ENCODE data around the gene GANAB. TPM values are rescaled to one million over a fixed set of nuclear protein-coding genes. Genes with fewer than 3 reads are reported as not detected.

Gene GANAB
- total RNA-seq, 2 experiments from 2014 or later = 208 to 218 TPM

DNA sequence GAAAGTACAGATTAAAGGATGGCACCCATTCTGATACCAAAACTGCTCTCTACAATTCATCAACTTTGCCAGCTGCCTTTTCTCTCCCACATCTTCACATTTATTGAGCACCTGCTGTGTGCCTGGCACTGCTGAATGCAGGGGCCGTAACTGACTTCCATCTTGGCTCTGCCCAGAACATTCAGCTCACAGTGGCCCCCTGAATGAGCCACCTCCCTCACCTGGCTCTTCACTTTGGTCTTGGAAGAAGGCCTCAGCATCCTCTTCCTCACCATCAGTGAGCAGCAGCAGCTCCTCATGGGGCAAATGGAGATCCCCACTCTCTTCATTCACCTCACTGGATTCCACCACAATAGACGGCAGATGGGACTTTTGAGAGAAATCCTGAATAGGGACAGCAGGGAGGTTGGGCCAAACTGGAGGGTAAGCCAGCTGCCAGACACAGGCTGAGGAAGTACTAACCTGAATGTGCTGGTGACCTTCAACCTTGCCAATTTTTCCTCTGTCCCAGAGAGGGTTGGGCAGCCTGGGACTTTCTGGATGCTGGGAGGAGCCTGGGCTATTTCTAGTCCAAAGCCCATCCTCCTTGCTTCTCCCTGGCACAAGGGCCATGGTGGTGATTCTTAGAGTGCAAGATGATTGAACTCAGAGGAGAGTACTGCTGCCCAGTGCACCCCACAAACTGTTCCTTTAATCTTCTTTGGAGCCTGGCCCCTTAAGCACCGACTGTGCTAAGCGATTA is 23.2 kb upstream of the GANAB start:
- Mint-ChIP-seq H3K9me3 (ENCODE audit: low read depth) (no peaks in the 10 kb centered on the region), H3K27ac (peak overlapping the region; percentile 96), H3K27me3 (no peaks in the 10 kb centered on the region), H3K4me1 (peaks cover 49% of the 10 kb centered on the region), H3K4me3 (peak overlapping the region; percentile 91), H3K36me3 (ENCODE audit: low read depth) (peaks cover 61% of the 10 kb centered on the region)
- DNase-seq = no peak
- intact Hi-C loops (cut with DNase I, micrococcal nuclease) = loop anchor here (2.0 to 5.0 kb wide), 4 partner anchors 38 to 173 kb away; partner anchors contain the start of genes BSCL2 (in 1 of the 2), GNG3 (in 1 of the 2), HNRNPUL2 (in 1 of the 2) and TTC9C (in 1 of the 2)
- ChIA-PET CTCF (interaction anchor here (0.6 to 2.2 kb wide), 6 partner anchors 58 to 1198 kb away, joined by 3 to 7 read pairs (median 3); partner anchors contain the start of gene TMEM179B), POLR2A (interaction anchor here (0.5 to 3.2 kb wide), 12 partner anchors 10 to 131 kb away, joined by 3 to 23 read pairs (median 4); partner anchors contain the start of genes BSCL2, EEF1G, GNG3 and INTS5)
- no peak for ATAC-seq

GRCh38 chr11:62667460-62667859 is 21.0 kb upstream of the GANAB start:
- intact Hi-C loops (cut with DNase I, micrococcal nuclease) = no loop called here
- ATAC-seq = no peak
- Mint-ChIP-seq H3K4me3 (peak overlapping the region; percentile 93), H3K9me3 (ENCODE audit: low read depth) (no peaks in the 10 kb centered on the region), H3K27me3 (no peaks in the 10 kb centered on the region), H3K36me3 (ENCODE audit: low read depth) (peaks cover 67% of the 10 kb centered on the region), H3K27ac (peak overlapping the region; percentile 89), H3K4me1 (peaks cover 48% of the 10 kb centered on the region)
- CTCF ChIA-PET = interaction anchor here (0.6 to 1.2 kb wide), 7 partner anchors 9 to 239 kb away, joined by 3 to 5 read pairs (median 3); no protein-coding TSS in a partner anchor
- DNase-seq = no peak
- POLR2A ChIA-PET = interaction anchor here (0.6 to 3.2 kb wide), 9 partner anchors 9 to 174 kb away, joined by 3 to 23 read pairs (median 4); partner anchors contain the start of genes GANAB, HNRNPUL2, TTC9C and TUT1

DNA sequence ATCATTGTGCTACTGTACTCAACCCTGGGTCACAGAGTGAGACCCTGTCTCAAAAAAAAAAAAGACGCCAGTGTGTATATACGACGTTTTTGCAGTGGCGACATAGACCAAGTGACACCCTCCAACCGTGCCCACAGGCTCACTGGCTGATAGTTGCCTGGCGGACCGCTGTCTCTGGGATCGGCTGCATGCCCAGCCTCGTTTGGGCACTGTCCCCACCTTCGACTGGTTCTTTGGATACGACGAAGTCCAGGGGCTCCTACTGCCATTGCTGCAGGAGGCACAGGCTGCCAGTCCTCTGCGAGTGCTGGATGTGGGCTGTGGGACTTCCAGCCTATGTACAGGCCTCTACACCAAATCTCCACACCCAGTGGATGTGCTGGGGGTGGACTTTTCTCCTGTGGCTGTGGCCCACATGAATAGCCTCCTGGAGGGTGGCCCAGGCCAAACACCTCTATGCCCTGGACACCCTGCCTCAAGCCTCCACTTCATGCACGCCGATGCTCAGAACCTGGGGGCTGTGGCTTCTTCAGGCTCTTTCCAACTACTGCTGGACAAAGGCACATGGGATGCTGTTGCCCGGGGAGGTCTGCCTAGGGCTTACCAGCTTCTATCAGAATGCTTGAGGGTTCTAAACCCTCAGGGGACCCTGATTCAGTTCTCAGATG is 20.0 kb upstream of the GANAB start:
- ChIA-PET CTCF (interaction anchor here (1.2 to 2.7 kb wide), 4 partner anchors 12 to 121 kb away, joined by 3 to 21 read pairs (median 13); partner anchors contain the start of genes INTS5, MTA2, TMEM179B and TUT1), POLR2A (interaction anchor here (0.6 to 3.2 kb wide), 15 partner anchors 10 to 189 kb away, joined by 3 to 38 read pairs (median 14); partner anchors contain the start of genes HNRNPUL2, INTS5, MTA2 and POLR2G)
- no peaks in the 10 kb centered on the region for H3K9me3 Mint-ChIP-seq (ENCODE audit: low read depth)
- peak; percentile 32 for DNase-seq
- no peaks in the 10 kb centered on the region for H3K27me3 Mint-ChIP-seq
- peak overlapping the region; percentile 89 for H3K27ac Mint-ChIP-seq
- H3K4me1 Mint-ChIP-seq = peaks cover 45% of the 10 kb centered on the region
- peaks cover 61% of the 10 kb centered on the region for H3K36me3 Mint-ChIP-seq (ENCODE audit: low read depth)
- intact Hi-C loops (cut with DNase I, micrococcal nuclease) = no loop called here
- H3K4me3 Mint-ChIP-seq = peak overlapping the region; percentile 93
- ATAC-seq = no peak

GRCh38 chr11:62665599-62666258 is 19.3 kb upstream of the GANAB start:
- POLR2A ChIA-PET = interaction anchor here (0.6 to 2.8 kb wide), 30 partner anchors 9 to 1652 kb away, joined by 3 to 38 read pairs (median 10); partner anchors contain the start of genes B3GAT3, BSCL2, EEF1G and GANAB
- Mint-ChIP-seq H3K4me3 (peak overlapping the region; percentile 93), H3K27me3 (no peaks in the 10 kb centered on the region), H3K9me3 (ENCODE audit: low read depth) (no peaks in the 10 kb centered on the region), H3K36me3 (ENCODE audit: low read depth) (peaks cover 56% of the 10 kb centered on the region), H3K4me1 (peaks cover 42% of the 10 kb centered on the region), H3K27ac (peak overlapping the region; percentile 89)
- ATAC-seq (peak; percentile 21), DNase-seq (peak; percentile 71)
- intact Hi-C loops (cut with DNase I, micrococcal nuclease) = loop anchor here (1.0 to 2.0 kb wide), 13 partner anchors 12 to 190 kb away; partner anchors contain the start of genes EML3 (in 2 of the 2), GANAB (in 2 of the 2), INTS5 (in 2 of the 2) and TUT1 (in 2 of the 2)
- CTCF ChIA-PET = interaction anchor here (0.6 to 2.7 kb wide), 12 partner anchors 8 to 362 kb away, joined by 3 to 21 read pairs (median 4); partner anchors contain the start of genes BSCL2, GNG3, INTS5 and MTA2

- DNase-seq = peak; percentile 97
Observed at GRCh38 chr11:62665075-62665598, 18.7 kb upstream of the GANAB start, which contains the start of the genes C11orf98 and CSKMT. C11orf98 (minus strand) TSS chr11:62665210; CDS start chr11:62665169, 41 bp downstream. CSKMT (plus strand) TSS chr11:62665312; CDS start chr11:62665880, 568 bp downstream.

GRCh38 chr11:62664405-62665074 is 18.1 kb upstream of the GANAB start:
- Mint-ChIP-seq H3K4me3 (peak overlapping the region; percentile 93), H3K9me3 (ENCODE audit: low read depth) (no peaks in the 10 kb centered on the region), H3K4me1 (peaks cover 32% of the 10 kb centered on the region), H3K27me3 (no peaks in the 10 kb centered on the region), H3K27ac (peak overlapping the region; percentile 89), H3K36me3 (ENCODE audit: low read depth) (peaks cover 47% of the 10 kb centered on the region)
- peak; percentile 60 for ATAC-seq
- ChIA-PET CTCF (interaction anchor here (0.6 to 2.7 kb wide), 17 partner anchors 9 to 363 kb away, joined by 3 to 21 read pairs (median 4); partner anchors contain the start of genes BSCL2, GNG3, INTS5 and MTA2), POLR2A (interaction anchor here (0.5 to 2.8 kb wide), 35 partner anchors 9 to 699 kb away, joined by 3 to 38 read pairs (median 7); partner anchors contain the start of genes B3GAT3, BSCL2, EEF1G and GANAB)
- intact Hi-C loops (cut with DNase I, micrococcal nuclease) = loop anchor here (1.0 to 2.0 kb wide), 13 partner anchors 11 to 191 kb away; partner anchors contain the start of genes EML3 (in 2 of the 2), GANAB (in 2 of the 2), INTS5 (in 2 of the 2) and TUT1 (in 2 of the 2)
- peak; percentile 75 for DNase-seq

More at GRCh38 chr11:62665075-62665598, 18.7 kb upstream of the GANAB start, which contains the start of the genes C11orf98 and CSKMT:
- H3K9me3 Mint-ChIP-seq (ENCODE audit: low read depth) = no peaks in the 10 kb centered on the region
- ATAC-seq = peak; percentile 90
- no peaks in the 10 kb centered on the region for H3K27me3 Mint-ChIP-seq
- H3K36me3 Mint-ChIP-seq (ENCODE audit: low read depth) = peaks cover 51% of the 10 kb centered on the region
- intact Hi-C loops (cut with DNase I, micrococcal nuclease) = loop anchor here (1.0 to 2.0 kb wide), 13 partner anchors 12 to 190 kb away; partner anchors contain the start of genes EML3 (in 2 of the 2), GANAB (in 2 of the 2), INTS5 (in 2 of the 2) and TUT1 (in 2 of the 2)
- CTCF ChIA-PET = interaction anchor here (0.6 to 2.7 kb wide), 18 partner anchors 9 to 362 kb away, joined by 3 to 21 read pairs (median 4); partner anchors contain the start of genes BSCL2, GNG3, INTS5 and MTA2
- peak within 1 kb of the TSS; percentile 93 for H3K4me3 Mint-ChIP-seq
- POLR2A ChIA-PET = interaction anchor here (0.5 to 2.8 kb wide), 36 partner anchors 8 to 1653 kb away, joined by 3 to 38 read pairs (median 6); partner anchors contain the start of genes B3GAT3, BSCL2, EEF1G and GANAB
- peak within 1 kb of the TSS; percentile 89 for H3K27ac Mint-ChIP-seq
- H3K4me1 Mint-ChIP-seq = peaks cover 38% of the 10 kb centered on the region

- POLR2A ChIA-PET = interaction anchor here (0.7 to 3.0 kb wide), 4 partner anchors 8 to 175 kb away, joined by 3 to 28 read pairs (median 4); partner anchors contain the start of genes C11orf98, CSKMT and TUT1
- H3K36me3 Mint-ChIP-seq (ENCODE audit: low read depth) = peaks cover 6% of the 10 kb centered on the region
- H3K27me3 Mint-ChIP-seq = no peaks in the 10 kb centered on the region
- no peak overlapping the region for H3K4me3 Mint-ChIP-seq
- H3K4me1 Mint-ChIP-seq = peaks cover 12% of the 10 kb centered on the region
- no peaks in the 10 kb centered on the region for H3K9me3 Mint-ChIP-seq (ENCODE audit: low read depth)
- no peak overlapping the region for H3K27ac Mint-ChIP-seq
- intact Hi-C loops (cut with DNase I, micrococcal nuclease) = no loop called here
- CTCF ChIA-PET = interaction anchor here (0.7 to 1.5 kb wide), 6 partner anchors 10 to 131 kb away, joined by 3 read pairs; partner anchors contain the start of genes LRRN4CL and TMEM179B
- ATAC-seq (no peak), DNase-seq (no peak)
Observed at GRCh38 chr11:62656796-62657429, 10.5 kb upstream of the GANAB start.

GRCh38 chr11:62654297-62654696 is 7.9 kb upstream of the GANAB start:
- ChIA-PET CTCF (interaction anchor here (0.7 to 4.0 kb wide), 4 partner anchors 11 to 133 kb away, joined by 3 to 21 read pairs (median 4); partner anchors contain the start of genes C11orf98, CSKMT and TMEM179B), POLR2A (interaction anchor here (0.7 to 3.0 kb wide), 2 partner anchors 10 to 11 kb away, joined by 3 to 28 read pairs; partner anchors contain the start of genes C11orf98 and CSKMT)
- no peak for DNase-seq
- Mint-ChIP-seq H3K36me3 (ENCODE audit: low read depth) (peaks cover 8% of the 10 kb centered on the region), H3K27ac (peak overlapping the region; percentile 11), H3K4me1 (peaks cover 21% of the 10 kb centered on the region), H3K27me3 (no peaks in the 10 kb centered on the region), H3K9me3 (ENCODE audit: low read depth) (no peaks in the 10 kb centered on the region), H3K4me3 (peak overlapping the region; percentile 44)
- intact Hi-C loops (cut with DNase I, micrococcal nuclease) = no loop called here
- no peak for ATAC-seq

Data from activated CD4-positive, alpha-beta T cell treated with anti-CD3 and anti-CD28 coated beads for 36 hours (primary cell).